ENCODE measurements around the gene COBL.

The COBL gene

GRCh38 chr7:51150193-51150592 is 166.4 kb downstream of the COBL start:
- DNase-seq (ENCODE audit: low spot score) (no peak), ATAC-seq (ENCODE audit: low read depth) (no peak)
- no peak for TF ChIP-seq CTCF (IDR thresholded peaks at IDR 0.05; ENCODE audit: poor library complexity, severe bottlenecking)
- Histone ChIP-seq H3K27me3 (ENCODE audit: insufficient read depth, poor library complexity, severe bottlenecking) (peaks cover 2% of the 10 kb centered on the region), H3K4me1 (ENCODE audit: insufficient read depth, poor library complexity, severe bottlenecking) (no peaks in the 10 kb centered on the region), H3K4me3 (ENCODE audit: severe bottlenecking) (no peak overlapping the region), H3K36me3 (ENCODE audit: low read depth) (no peaks in the 10 kb centered on the region), H3K27ac (ENCODE audit: poor library complexity, severe bottlenecking) (no peak overlapping the region), H3K9me3 (ENCODE audit: severe bottlenecking) (peaks cover 7% of the 10 kb centered on the region)

- Histone ChIP-seq H3K4me1 (ENCODE audit: insufficient read depth, poor library complexity, severe bottlenecking) (no peaks in the 10 kb centered on the region), H3K27ac (ENCODE audit: poor library complexity, severe bottlenecking) (no peak overlapping the region), H3K9me3 (ENCODE audit: severe bottlenecking) (peaks cover 7% of the 10 kb centered on the region), H3K36me3 (ENCODE audit: low read depth) (no peaks in the 10 kb centered on the region), H3K27me3 (ENCODE audit: insufficient read depth, poor library complexity, severe bottlenecking) (peaks cover 2% of the 10 kb centered on the region), H3K4me3 (ENCODE audit: severe bottlenecking) (no peak overlapping the region)
- DNase-seq (ENCODE audit: low spot score): no peak
- ATAC-seq (ENCODE audit: low read depth): no peak
- no peak for TF ChIP-seq CTCF (IDR thresholded peaks at IDR 0.05; ENCODE audit: poor library complexity, severe bottlenecking)
These were observed 168.4 kb downstream of the COBL start for GRCh38 chr7:51148216-51148615.

- TF ChIP-seq CTCF (IDR thresholded peaks at IDR 0.05; ENCODE audit: poor library complexity, severe bottlenecking): no peak
- no peaks in the 10 kb centered on the region for H3K4me1 ChIP-seq (ENCODE audit: insufficient read depth, poor library complexity, severe bottlenecking)
- DNase-seq (ENCODE audit: low spot score): no peak
- no peak overlapping the region for H3K4me3 ChIP-seq (ENCODE audit: severe bottlenecking)
- ATAC-seq (ENCODE audit: low read depth): no peak
- H3K36me3 ChIP-seq (ENCODE audit: low read depth): no peaks in the 10 kb centered on the region
- H3K9me3 ChIP-seq (ENCODE audit: severe bottlenecking): peaks cover 7% of the 10 kb centered on the region
- no peak overlapping the region for H3K27ac ChIP-seq (ENCODE audit: poor library complexity, severe bottlenecking)
- no peaks in the 10 kb centered on the region for H3K27me3 ChIP-seq (ENCODE audit: insufficient read depth, poor library complexity, severe bottlenecking)
These were observed 169.6 kb downstream of the COBL start for GRCh38 chr7:51146816-51147586.

GRCh38 chr7:51144178-51144577 is 172.4 kb downstream of the COBL start:
- peaks cover 11% of the 10 kb centered on the region for H3K4me1 ChIP-seq (ENCODE audit: insufficient read depth, poor library complexity, severe bottlenecking)

More at GRCh38 chr7:51144178-51144577, 172.4 kb downstream of the COBL start:
- peaks cover 7% of the 10 kb centered on the region for H3K9me3 ChIP-seq (ENCODE audit: severe bottlenecking)
- no peaks in the 10 kb centered on the region for H3K27me3 ChIP-seq (ENCODE audit: insufficient read depth, poor library complexity, severe bottlenecking)
- no peak for TF ChIP-seq CTCF (IDR thresholded peaks at IDR 0.05; ENCODE audit: poor library complexity, severe bottlenecking)
- no peaks in the 10 kb centered on the region for H3K36me3 ChIP-seq (ENCODE audit: low read depth)
- H3K4me3 ChIP-seq (ENCODE audit: severe bottlenecking): no peak overlapping the region
- H3K27ac ChIP-seq (ENCODE audit: poor library complexity, severe bottlenecking): no peak overlapping the region
- ATAC-seq (ENCODE audit: low read depth) (no peak), DNase-seq (ENCODE audit: low spot score) (no peak)
